Upper lobe of left lung (tissue), 6 donors: ENCODE data around the gene COX5A. TPM values are rescaled to one million over a fixed set of nuclear protein-coding genes. Genes with fewer than 3 reads are reported as not detected.
"Not testable (repeated sequence)": the region's sequence is repeated elsewhere in the genome, so short reads cannot be mapped to it uniquely, and the experiment has no call there.

ENCODE experiments used
- ATAC-seq, 2 donors: fragments of 200-7000 bp; cut with Tn5 transposase; one replicate each; pipeline ENCODE4 v1.9.1; 2022; ENCODE audit warnings: mild to moderate bottlenecking in 2 of 2, moderate library complexity in 2 of 2; ENCODE audit not compliant: low FRiP score in 2 of 2
- DNase-seq, 2 donors: peaks; one replicate each; pipeline ENCODE4 v3.0.0-alpha.2; 2019 to 2020
- H3K27ac ChIP-seq, 4 donors: fragments of 200-600 bp; sonication (generic); one replicate each; pipeline ENCODE4 v1.5.1; 2016 to 2019
- H3K27me3 ChIP-seq, 4 donors: fragments of 200-600 bp; sonication (generic); one replicate each; pipeline ENCODE4 v1.5.1; 2017 to 2019
- H3K36me3 ChIP-seq, 4 donors: fragments of 200-600 bp; sonication (generic); one replicate each; pipeline ENCODE4 v1.5.1; 2016 to 2019
- H3K4me1 ChIP-seq, 4 donors: fragments of 200-600 bp; sonication (generic); one replicate each; pipeline ENCODE4 v1.5.1; 2018 to 2019
- H3K4me3 ChIP-seq, 4 donors: fragments of 200-600 bp; sonication (generic); one replicate each; pipeline ENCODE4 v1.5.1; 2017 to 2019; ENCODE audit warnings: mild to moderate bottlenecking in 2 of 4, moderate library complexity in 1 of 4
- H3K9me3 ChIP-seq, 4 donors: fragments of 200-600 bp; sonication (generic); one replicate each; pipeline ENCODE4 v1.5.1; 2018 to 2019
- EP300 ChIP-seq, 4 donors: sonication (generic); formaldehyde crosslinking; IDR thresholded peaks; one replicate each; pipeline ENCODE4 v1.5.1; 2017; ENCODE audit warnings: antibody characterized with exemption in 4 of 4, control low read depth in 2 of 4
- POLR2A ChIP-seq, 4 donors: fragments of 450-650 bp; IDR thresholded peaks; one replicate each; pipeline ENCODE4 v1.5.1; 2016 to 2017; ENCODE audit warnings: antibody characterized with exemption in 4 of 4, mild to moderate bottlenecking in 2 of 4
- POLR2AphosphoS5 ChIP-seq, 2 donors: sonication (generic); formaldehyde crosslinking; IDR thresholded peaks; one replicate each; pipeline ENCODE4 v1.5.1; 2017; ENCODE audit warnings: antibody characterized with exemption in 2 of 2
- WGBS, 2 donors: methylation state at CpG; one replicate each; pipeline ENCODE4 v1.1.5; 2017 to 2018; 5-methylcytosine and 5-hydroxymethylcytosine counted together
- total RNA-seq, 6 donors: library from RNA; depleted of rRNA in 4 of 6; stranded (reverse); fragments of >200 nt in 4 of 6; gene quantifications; one replicate each; pipeline versions ENCODE4 v1.1.0 to v1.2.1, GENCODE V29; 2016 to 2021
- TF ChIP-seq, protein P1 (sequence below), 6 experiments: fragments of 450-650 bp in 4 of 6; fragments of 200-600 bp in 2 of 6; sonication (generic) in 2 of 6; IDR thresholded peaks; one replicate each; pipeline ENCODE4 v1.5.1; 2016 to 2019; ENCODE audit warnings: antibody characterized with exemption in 6 of 6
- donor health status: DM: no; HTN: no; CAD: no; lungs with moderate emphysema.
- donor health status: DM: no; HTN: yes; CAD: no; lungs with severe emphysema.

The COX5A gene
- total RNA-seq, 6 donors from 2014 or later = 50.9 to 168 (median 93.0) TPM

DNA sequence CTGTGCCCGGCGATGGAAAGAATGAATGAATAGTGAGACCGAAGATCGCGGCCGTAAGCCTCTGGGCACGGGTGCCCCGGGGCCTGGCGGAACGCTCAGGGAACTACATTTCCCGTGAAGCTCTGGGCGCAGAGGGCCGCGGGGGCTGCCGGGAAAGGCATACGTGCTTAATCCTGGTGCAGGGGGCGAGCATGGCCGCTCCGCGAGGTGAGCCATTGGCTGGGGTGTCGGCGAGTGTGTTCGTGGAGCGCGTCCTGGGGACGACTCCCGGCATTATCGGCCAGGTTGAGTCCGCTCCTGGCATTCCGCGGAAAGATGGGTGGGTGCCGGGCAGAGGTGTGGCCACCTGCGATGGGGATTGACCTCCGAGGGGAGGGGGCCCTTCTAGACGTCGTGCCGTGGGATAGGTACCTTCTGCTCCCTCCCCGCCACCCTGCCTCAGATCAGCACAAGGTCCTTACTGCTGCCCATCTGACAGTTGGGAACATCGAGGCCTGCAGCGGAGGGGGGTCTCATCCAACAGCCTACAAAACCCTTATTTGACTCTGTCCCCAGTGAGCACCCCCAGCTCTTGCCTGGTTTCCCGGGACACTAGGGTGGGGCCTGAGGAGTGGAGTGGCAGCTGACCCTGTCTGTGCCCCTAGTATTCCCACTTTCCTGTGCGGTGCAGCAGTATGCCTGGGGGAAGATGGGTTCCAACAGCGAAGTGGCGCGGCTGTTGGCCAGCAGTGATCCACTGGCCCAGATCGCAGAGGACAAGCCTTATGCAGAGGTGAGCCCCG, 47.8 kb downstream of the COX5A start, which contains the start of gene MPI:
Gene MPI, plus strand, starts transcription at position 160 of the 782 bp plus-strand sequence. Its CDS starts 32 bp downstream, at position 192.
- Histone ChIP-seq H3K4me3 (peak within 1 kb of the TSS; percentile 63 to 98 (median 88)), H3K27ac (peak within 1 kb of the TSS; percentile 61 to 87 (median 82)), H3K9me3 (no peaks in the 10 kb centered on the region), H3K36me3 (peaks cover 0 to 17% (median 7%) of the 10 kb centered on the region in 4 donors), H3K4me1 (peaks cover 11 to 24% (median 21%) of the 10 kb centered on the region in 4 donors), H3K27me3 (no peaks in the 10 kb centered on the region)
- TF ChIP-seq POLR2AphosphoS5 (IDR thresholded peaks at IDR 0.05) = peak; percentile 54 to 61
- TF ChIP-seq, protein P1, sequence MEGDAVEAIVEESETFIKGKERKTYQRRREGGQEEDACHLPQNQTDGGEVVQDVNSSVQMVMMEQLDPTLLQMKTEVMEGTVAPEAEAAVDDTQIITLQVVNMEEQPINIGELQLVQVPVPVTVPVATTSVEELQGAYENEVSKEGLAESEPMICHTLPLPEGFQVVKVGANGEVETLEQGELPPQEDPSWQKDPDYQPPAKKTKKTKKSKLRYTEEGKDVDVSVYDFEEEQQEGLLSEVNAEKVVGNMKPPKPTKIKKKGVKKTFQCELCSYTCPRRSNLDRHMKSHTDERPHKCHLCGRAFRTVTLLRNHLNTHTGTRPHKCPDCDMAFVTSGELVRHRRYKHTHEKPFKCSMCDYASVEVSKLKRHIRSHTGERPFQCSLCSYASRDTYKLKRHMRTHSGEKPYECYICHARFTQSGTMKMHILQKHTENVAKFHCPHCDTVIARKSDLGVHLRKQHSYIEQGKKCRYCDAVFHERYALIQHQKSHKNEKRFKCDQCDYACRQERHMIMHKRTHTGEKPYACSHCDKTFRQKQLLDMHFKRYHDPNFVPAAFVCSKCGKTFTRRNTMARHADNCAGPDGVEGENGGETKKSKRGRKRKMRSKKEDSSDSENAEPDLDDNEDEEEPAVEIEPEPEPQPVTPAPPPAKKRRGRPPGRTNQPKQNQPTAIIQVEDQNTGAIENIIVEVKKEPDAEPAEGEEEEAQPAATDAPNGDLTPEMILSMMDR (IDR thresholded peaks at IDR 0.05) = peak; percentile 28 to 62 (median 44)
- TF ChIP-seq EP300 (IDR thresholded peaks at IDR 0.05) = no peak
- TF ChIP-seq POLR2A (IDR thresholded peaks at IDR 0.05) = peak in 2 of 4 donors; percentile 63 to 67
- WGBS, 2 donors = 0 to 5% methylated on average over 11 to 29 of the region's 47 CpGs
- DNase-seq = peak; percentile 91 to 96
- peak; percentile 95 to 99 for ATAC-seq

DNA sequence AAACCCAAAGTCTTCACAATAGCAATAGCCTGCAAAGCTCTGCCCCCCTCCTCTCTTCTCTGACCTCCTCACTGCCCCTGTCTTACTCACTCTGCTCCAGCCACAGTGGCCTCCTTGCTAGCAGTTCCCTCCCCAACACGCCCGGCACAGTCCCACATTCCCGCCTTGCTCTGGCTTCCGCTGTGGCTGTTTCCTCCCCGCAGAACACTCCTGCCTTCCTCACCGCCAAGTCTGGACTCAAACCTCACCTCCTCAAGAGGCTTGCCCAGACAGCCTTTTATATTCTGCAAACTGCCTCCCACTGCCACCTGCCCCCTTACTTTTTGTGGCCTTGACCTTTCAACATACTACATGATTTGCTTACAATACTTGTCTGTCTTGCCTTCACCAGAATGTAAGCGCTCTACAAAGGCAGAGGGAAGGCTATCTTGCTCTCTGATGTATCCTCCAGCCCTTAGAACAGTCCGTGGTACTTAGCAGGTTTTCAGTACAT, 48.4 kb downstream of the COX5A start:
- TF ChIP-seq POLR2AphosphoS5 (IDR thresholded peaks at IDR 0.05) (no peak), POLR2A (IDR thresholded peaks at IDR 0.05) (no peak), EP300 (IDR thresholded peaks at IDR 0.05) (no peak)
- TF ChIP-seq, protein P1 (IDR thresholded peaks at IDR 0.05) = no peak
- Histone ChIP-seq H3K27me3 (no peaks in the 10 kb centered on the region), H3K27ac (peak overlapping the region; percentile 61 to 87 (median 82)), H3K4me3 (peak overlapping the region; percentile 63 to 98 (median 88)), H3K36me3 (peaks cover 0 to 17% (median 7%) of the 10 kb centered on the region in 4 donors), H3K4me1 (peaks cover 11 to 24% (median 21%) of the 10 kb centered on the region in 4 donors), H3K9me3 (no peaks in the 10 kb centered on the region)
- ATAC-seq = peak; percentile 76 to 81
- 23 to 29% methylated on average over 8 of the region's 8 CpGs for WGBS, 2 donors
- DNase-seq = peak in 1 of 2 donors; percentile 41

DNA sequence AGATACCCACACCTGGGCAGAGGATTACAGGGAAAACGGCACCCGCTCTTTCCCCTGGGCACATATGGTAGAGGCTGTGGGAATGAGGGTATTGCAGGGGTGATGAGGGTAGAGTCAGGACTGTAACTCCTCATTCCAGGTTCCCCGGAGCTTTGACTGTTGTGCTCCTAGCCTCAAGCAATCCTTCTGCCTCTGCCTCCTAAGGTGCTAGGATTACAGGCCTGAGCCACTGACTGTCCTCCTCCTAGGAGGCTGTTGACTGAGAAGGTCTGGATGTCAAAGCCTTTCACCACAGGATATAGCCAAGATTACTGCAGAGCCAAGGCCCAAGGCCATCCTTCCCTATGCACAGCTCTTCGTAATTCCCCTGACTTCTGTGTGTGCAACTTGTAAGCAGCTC, 49.2 kb downstream of the COX5A start:
- H3K27ac ChIP-seq = no peak overlapping the region
- H3K4me1 ChIP-seq = peaks cover 11 to 24% (median 21%) of the 10 kb centered on the region in 4 donors
- ATAC-seq = no peak
- no peak for DNase-seq
- H3K36me3 ChIP-seq = peaks cover 0 to 17% (median 7%) of the 10 kb centered on the region in 4 donors
- no peak overlapping the region for H3K4me3 ChIP-seq
- no peaks in the 10 kb centered on the region for H3K27me3 ChIP-seq
- 94 to 96% methylated on average over 3 to 4 of the region's 4 CpGs for WGBS, 2 donors
- no peaks in the 10 kb centered on the region for H3K9me3 ChIP-seq
- TF ChIP-seq POLR2AphosphoS5 (IDR thresholded peaks at IDR 0.05) = no peak
- no peak for TF ChIP-seq EP300 (IDR thresholded peaks at IDR 0.05)
- TF ChIP-seq, protein P1 (IDR thresholded peaks at IDR 0.05) = no peak
- no peak for TF ChIP-seq POLR2A (IDR thresholded peaks at IDR 0.05)

DNA sequence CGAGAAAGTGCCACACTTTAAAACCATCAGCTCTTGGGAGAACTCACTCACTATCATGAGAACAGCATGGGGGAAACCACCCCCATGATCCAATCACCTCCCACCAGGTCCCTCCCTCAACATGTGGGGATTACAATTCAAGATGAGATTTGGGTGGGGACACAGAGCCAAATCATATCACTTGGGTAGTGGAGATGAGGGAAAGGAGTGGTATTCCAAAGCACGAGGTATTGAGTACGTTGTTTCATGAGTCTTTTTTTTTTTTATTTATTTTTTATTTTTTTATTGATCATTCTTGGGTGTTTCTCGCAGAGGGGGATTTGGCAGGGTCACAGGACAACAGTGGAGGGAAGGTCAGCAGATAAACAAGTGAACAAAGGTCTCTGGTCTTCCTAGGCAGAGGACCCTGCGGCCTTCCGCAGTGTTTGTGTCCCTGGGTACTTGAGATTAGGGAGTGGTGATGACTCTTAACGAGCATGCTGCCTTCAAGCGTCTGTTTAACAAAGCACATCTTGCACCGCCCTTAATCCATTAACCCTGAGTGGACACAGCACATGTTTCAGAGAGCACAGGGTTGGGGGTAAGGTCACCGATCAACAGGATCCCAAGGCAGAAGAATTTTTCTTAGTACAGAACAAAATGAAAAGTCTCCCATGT, 50.2 kb downstream of the COX5A start:
- H3K36me3 ChIP-seq, H3K4me3 ChIP-seq, H3K27me3 ChIP-seq, H3K27ac ChIP-seq, ATAC-seq, DNase-seq, H3K9me3 ChIP-seq: not testable (repeated sequence)
- WGBS, 2 donors = 69 to 81% methylated on average over 10 of the region's 10 CpGs
- H3K4me1 ChIP-seq = peaks cover 11 to 24% (median 21%) of the 10 kb centered on the region in 4 donors

DNA sequence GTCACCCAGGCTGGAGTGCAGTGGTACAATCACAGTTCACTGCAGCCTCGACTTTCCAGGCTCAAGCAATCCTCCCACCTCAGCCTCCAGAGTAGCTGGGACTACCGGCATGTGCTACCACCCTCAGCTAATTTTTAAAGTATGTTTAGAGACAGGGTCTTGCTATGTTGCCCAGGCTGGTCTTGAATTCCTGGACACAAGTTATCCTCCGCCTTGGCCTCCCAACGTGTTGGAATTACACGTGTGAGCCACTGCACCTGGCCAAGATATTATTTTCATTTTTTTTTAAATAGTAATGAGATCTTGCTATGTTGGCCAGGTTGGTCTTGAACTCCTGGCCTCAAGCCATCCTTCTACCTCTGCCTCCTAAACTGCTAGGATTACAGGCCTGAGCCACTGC, 52.4 kb downstream of the COX5A start:
- H3K4me3 ChIP-seq = no peak overlapping the region
- 88 to 91% methylated on average over 5 of the region's 5 CpGs for WGBS, 2 donors
- H3K36me3 ChIP-seq = no peaks in the 10 kb centered on the region
- no peak for TF ChIP-seq POLR2AphosphoS5 (IDR thresholded peaks at IDR 0.05)
- TF ChIP-seq, protein P1 (IDR thresholded peaks at IDR 0.05) = no peak
- no peak for TF ChIP-seq POLR2A (IDR thresholded peaks at IDR 0.05)
- H3K27me3 ChIP-seq = no peaks in the 10 kb centered on the region
- DNase-seq (no peak), ATAC-seq (no peak)
- no peaks in the 10 kb centered on the region for H3K9me3 ChIP-seq
- peaks cover 10 to 21% (median 17%) of the 10 kb centered on the region in 4 donors for H3K4me1 ChIP-seq
- no peak overlapping the region for H3K27ac ChIP-seq
